ENCODE results near the gene PEX5L. TPM values are rescaled to one million over a fixed set of nuclear protein-coding genes. Genes with fewer than 3 reads are reported as not detected.

The PEX5L gene
- total RNA-seq, 4 donors from 2014 or later = 0.13 to 2.0 TPM; not detected in 2

DNA sequence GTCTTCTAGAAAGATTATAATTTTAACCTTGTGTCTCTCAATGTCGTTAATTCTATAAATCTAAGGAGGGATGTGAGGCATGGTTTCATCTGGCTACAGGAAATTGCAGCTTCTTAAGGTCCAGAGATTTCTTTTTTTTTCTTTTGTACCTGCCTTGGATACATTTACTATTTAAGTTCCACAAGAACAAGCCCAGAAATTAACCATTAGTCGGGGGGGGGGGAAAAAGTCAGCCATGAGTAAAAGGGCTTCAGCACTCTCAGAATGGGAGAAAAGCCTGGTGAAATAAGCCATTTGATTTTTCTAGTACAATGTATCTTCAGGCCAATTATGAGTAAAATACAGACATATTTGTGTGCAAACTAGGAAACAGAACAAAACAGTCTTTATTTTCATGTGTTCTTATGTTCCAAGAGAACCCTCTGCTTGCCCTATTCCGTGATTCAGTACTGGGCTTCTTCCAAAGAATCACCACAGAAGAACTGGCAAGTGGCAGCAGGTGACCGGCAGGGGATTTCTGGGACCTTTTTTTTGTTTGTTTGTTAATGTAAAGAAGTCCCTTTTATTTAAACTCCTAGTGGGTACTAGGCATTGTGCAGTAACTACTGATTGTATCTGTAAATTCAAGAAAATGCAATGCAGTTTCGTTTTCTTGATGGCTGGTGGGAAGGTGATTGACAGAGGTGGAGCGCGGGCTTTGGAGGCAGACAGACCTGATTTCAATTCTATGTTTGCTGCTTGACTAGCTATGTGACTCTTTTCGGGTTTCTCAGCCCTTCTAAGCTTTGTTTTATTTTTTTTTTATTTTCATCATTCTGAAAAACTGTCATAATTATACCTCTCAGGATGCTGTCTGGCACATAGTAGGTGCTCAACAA, 82.5 kb downstream of the PEX5L start:
- intact Hi-C loops (cut with DNase I) = no loop called here
- TF ChIP-seq POLR2A (IDR thresholded peaks at IDR 0.05) (no peak), CTCF (IDR thresholded peaks at IDR 0.05) (no peak)
- Histone ChIP-seq H3K27ac (no peak overlapping the region), H3K36me3 (no peaks in the 10 kb centered on the region), H3K4me1 (no peaks in the 10 kb centered on the region), H3K4me3 (replicated peaks in 1 of 3) (no peak overlapping the region), H3K9me3 (no peaks in the 10 kb centered on the region), H3K27me3 (no peaks in the 10 kb centered on the region)
- no peak for DNase-seq
- WGBS, 2 donors = 71 to 79% methylated on average over 8 of the region's 8 CpGs

DNA sequence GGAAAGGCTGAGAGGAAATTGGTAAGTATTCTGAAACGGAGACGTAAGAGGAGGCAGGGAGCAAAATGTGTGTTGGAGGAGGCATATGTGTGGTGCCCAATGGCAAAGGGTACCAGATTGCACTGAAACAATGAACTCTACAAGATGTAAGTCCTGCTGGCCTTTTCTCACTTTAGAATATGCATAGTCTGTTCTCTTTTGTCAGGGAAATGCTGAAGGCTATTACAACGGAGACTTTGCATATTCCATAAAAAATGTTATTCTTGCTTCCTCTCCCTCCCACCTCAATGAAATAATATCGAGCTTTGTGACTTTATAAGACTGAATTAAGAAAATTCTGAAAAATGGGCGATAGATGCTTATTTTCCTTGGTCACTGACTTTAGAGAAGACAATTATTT, 85.9 kb downstream of the PEX5L start:
- 65 to 67% methylated on average over 5 of the region's 5 CpGs for WGBS, 2 donors
- no peaks in the 10 kb centered on the region for H3K27me3 ChIP-seq
- H3K27ac ChIP-seq = no peak overlapping the region
- no peaks in the 10 kb centered on the region for H3K36me3 ChIP-seq
- H3K9me3 ChIP-seq = no peaks in the 10 kb centered on the region
- intact Hi-C loops (cut with DNase I) = no loop called here
- H3K4me3 ChIP-seq (replicated peaks in 1 of 3) = no peak overlapping the region
- no peak for DNase-seq
- no peaks in the 10 kb centered on the region for H3K4me1 ChIP-seq
- TF ChIP-seq POLR2A (IDR thresholded peaks at IDR 0.05) (no peak), CTCF (IDR thresholded peaks at IDR 0.05) (no peak)

- H3K4me3 ChIP-seq (replicated peaks in 1 of 3) = no peak overlapping the region
- WGBS, 2 donors = 94% methylated on average over 2 of the region's 2 CpGs
- H3K9me3 ChIP-seq = no peaks in the 10 kb centered on the region
- no peaks in the 10 kb centered on the region for H3K4me1 ChIP-seq
- intact Hi-C loops (cut with DNase I) = no loop called here
- no peak overlapping the region for H3K27ac ChIP-seq
- TF ChIP-seq POLR2A (IDR thresholded peaks at IDR 0.05) = no peak
- no peak for TF ChIP-seq CTCF (IDR thresholded peaks at IDR 0.05)
- no peak for DNase-seq
- H3K27me3 ChIP-seq = no peaks in the 10 kb centered on the region
- no peaks in the 10 kb centered on the region for H3K36me3 ChIP-seq
Measured at GRCh38 chr3:179949869-179950268, 86.9 kb downstream of the PEX5L start.

- no peak for DNase-seq
- Histone ChIP-seq H3K9me3 (no peaks in the 10 kb centered on the region), H3K27ac (no peak overlapping the region), H3K4me3 (replicated peaks in 1 of 3) (no peak overlapping the region), H3K27me3 (no peaks in the 10 kb centered on the region), H3K4me1 (no peaks in the 10 kb centered on the region), H3K36me3 (no peaks in the 10 kb centered on the region)
- 19 to 27% methylated on average over 1 of the region's 1 CpG for WGBS, 2 donors
- intact Hi-C loops (cut with DNase I) = no loop called here
- no peak for TF ChIP-seq CTCF (IDR thresholded peaks at IDR 0.05)
- TF ChIP-seq POLR2A (IDR thresholded peaks at IDR 0.05) = no peak
Measured at GRCh38 chr3:179949412-179949811, 87.3 kb downstream of the PEX5L start.

GRCh38 chr3:179948740-179949139, 88.0 kb downstream of the PEX5L start:
- WGBS, 2 donors = 60 to 63% methylated on average over 7 of the region's 7 CpGs
- no peak overlapping the region for H3K27ac ChIP-seq
- no peaks in the 10 kb centered on the region for H3K9me3 ChIP-seq
- H3K27me3 ChIP-seq = no peaks in the 10 kb centered on the region
- no peaks in the 10 kb centered on the region for H3K4me1 ChIP-seq
- TF ChIP-seq POLR2A (IDR thresholded peaks at IDR 0.05) (no peak), CTCF (IDR thresholded peaks at IDR 0.05) (no peak)
- no peak for DNase-seq
- intact Hi-C loops (cut with DNase I) = no loop called here
- H3K36me3 ChIP-seq = no peaks in the 10 kb centered on the region
- no peak overlapping the region for H3K4me3 ChIP-seq (replicated peaks in 1 of 3)
